CD4-positive, alpha-beta T cell (primary cell): Measurements from ENCODE around the gene ALS2CL. TPM values are rescaled to one million over a fixed set of nuclear protein-coding genes. Genes with fewer than 3 reads are reported as not detected.
A peak's percentile ranks its signal among the peaks of the same experiment; 100 is the strongest.

ENCODE experiments used
- ATAC-seq: fragments of 200-7000 bp; cut with Tn5 transposase; one replicate; pipeline ENCODE4 v1.10.0; 2022; ENCODE audit warnings: mild to moderate bottlenecking; ENCODE audit not compliant: poor library complexity
- CTCF ChIA-PET: fragments of 350-600 bp; sonication (Branson Sonifier 250); formaldehyde crosslinking; loops from one replicate; lab custom pipeline; 2021; ENCODE audit warnings: antibody characterized with exemption, inconsistent platforms; lab: Charles Lee
- POLR2A ChIA-PET: fragments of 350-600 bp; sonication (Branson Sonifier 250); formaldehyde crosslinking; loops from one replicate; lab custom pipeline; 2021; ENCODE audit warnings: antibody characterized with exemption, inconsistent platforms; lab: Charles Lee
- DNase-seq, 14 experiments: peaks; one replicate each; pipeline ENCODE4 v3.0.0-alpha.2; 2013 to 2020; ENCODE audit warnings: mixed read lengths in 2 of 14
- H3K27ac ChIP-seq, 2 donors: one replicate each; pipeline versions ENCODE4 v1.5.1 to v1.7.0; 2013; ENCODE audit warnings: low read length in 2 of 2, low read depth in 1 of 2, mild to moderate bottlenecking in 1 of 2
- H3K27me3 ChIP-seq, 2 experiments: 1 replicate in 1 of 2; 2 replicates in 1 of 2; pipeline versions ENCODE4 v1.6.1 to v1.7.0; 2013; ENCODE audit warnings: low read length in 2 of 2, control low read depth in 1 of 2, mild to moderate bottlenecking in 1 of 2, moderate library complexity in 1 of 2; ENCODE audit not compliant: insufficient read depth in 2 of 2, control insufficient read depth in 1 of 2
- H3K36me3 ChIP-seq: one replicate; pipeline ENCODE4 v1.6.1; 2013; ENCODE audit warnings: low read length, control low read depth; ENCODE audit not compliant: insufficient read depth
- H3K4me1 ChIP-seq: one replicate; pipeline ENCODE4 v1.6.1; 2013; ENCODE audit warnings: low read length, control low read depth; ENCODE audit not compliant: insufficient read depth
- H3K4me3 ChIP-seq: one replicate; pipeline ENCODE4 v1.5.1; 2013; ENCODE audit warnings: mild to moderate bottlenecking, low read length, moderate library complexity
- H3K9me3 ChIP-seq, 2 experiments: 1 replicate in 1 of 2; 2 replicates in 1 of 2; pipeline versions ENCODE4 v1.6.1 to v1.7.0; 2013; ENCODE audit warnings: low read length in 2 of 2, mild to moderate bottlenecking in 2 of 2, control low read depth in 1 of 2, moderate library complexity in 1 of 2; ENCODE audit not compliant: control insufficient read depth in 1 of 2, insufficient read depth in 1 of 2
- H3K27ac Mint-ChIP-seq: one replicate; pipeline ENCODE4 v1.8.0; 2020; ENCODE audit warnings: mixed read lengths
- H3K27me3 Mint-ChIP-seq: one replicate; pipeline ENCODE4 v1.8.0; 2021; ENCODE audit warnings: mixed read lengths
- H3K36me3 Mint-ChIP-seq: one replicate; pipeline ENCODE4 v1.8.0; 2021; ENCODE audit warnings: low read depth, mixed read lengths
- H3K4me1 Mint-ChIP-seq: one replicate; pipeline ENCODE4 v1.8.0; 2021; ENCODE audit warnings: low read depth, mixed read lengths
- H3K4me3 Mint-ChIP-seq: one replicate; pipeline ENCODE4 v1.8.0; 2020; ENCODE audit warnings: mild to moderate bottlenecking, mixed read lengths
- H3K9me3 Mint-ChIP-seq: one replicate; pipeline ENCODE4 v1.8.0; 2020; ENCODE audit warnings: mixed read lengths
- intact Hi-C, 2 experiments: fragments of 100-400 bp; cut with DNase I in 1 of 2; cut with micrococcal nuclease in 1 of 2; formaldehyde crosslinking; loops; one replicate each; pipeline versions ENCODE4 v1.15.1 to v1.9.0; 2023 to 2025; cut with DNase I, micrococcal nuclease
- total RNA-seq, 174 experiments: library from RNA in 2 of 174; stranded (reverse) in 2 of 174; gene quantifications; one replicate each; pipeline ENCODE4 v1.2.3 and lab custom pipeline; 2021 to 2026
- TF ChIP-seq, protein P1 (sequence below): fragments of 200-600 bp; IDR thresholded peaks from one replicate; pipeline ENCODE4 v1.8.0; 2022; ENCODE audit warnings: antibody characterized with exemption, mild to moderate bottlenecking

ALS2CL gene
- total RNA-seq, 2 experiments from 2014 or later, result 45.8 to 47.6 TPM

DNA sequence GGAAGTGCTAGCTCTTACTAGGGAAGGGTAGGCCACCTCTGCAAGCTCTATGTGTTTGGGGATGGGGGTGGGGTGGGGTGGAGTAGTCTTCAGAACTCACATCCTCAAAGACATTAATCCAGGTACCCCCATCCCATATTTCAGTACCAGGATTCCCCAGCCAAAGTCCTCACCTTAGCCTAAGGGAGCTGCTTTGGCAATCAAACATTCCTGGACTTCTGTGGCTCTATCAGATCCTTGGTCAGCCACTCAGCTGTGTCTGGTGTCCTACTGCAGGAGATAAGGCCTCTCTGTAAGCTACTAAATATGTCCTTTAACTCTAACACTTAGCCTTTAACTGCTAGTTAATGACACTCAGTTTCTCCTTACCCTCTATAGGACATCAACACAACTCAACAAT is 54.3 kb downstream of the ALS2CL start:
- ChIA-PET POLR2A (no interaction called here), CTCF (interaction anchor here (1.4 kb wide), 1 partner anchor 10 kb away, joined by 7 read pairs; no protein-coding TSS in a partner anchor)

DNA sequence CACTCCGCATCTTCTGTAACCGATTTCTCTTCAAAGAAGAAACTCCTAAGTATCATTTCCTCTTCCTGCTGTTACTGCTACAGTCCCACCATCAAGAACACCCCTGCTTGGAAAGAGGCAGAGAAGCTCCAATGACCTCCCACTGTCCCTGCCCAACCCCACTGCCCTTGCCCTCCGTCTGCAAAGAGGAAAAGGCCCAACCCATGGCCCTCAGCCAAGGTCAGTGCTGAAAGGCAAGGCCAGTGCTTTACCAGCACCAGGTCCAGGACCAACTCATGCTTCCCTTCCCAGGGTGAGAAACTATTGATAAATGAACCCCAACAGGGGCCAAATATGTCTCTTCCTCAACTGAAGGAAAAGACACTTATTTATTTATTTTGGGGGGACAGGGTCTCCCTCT is 58.6 kb downstream of the ALS2CL start:
- no peak overlapping the region for H3K27ac ChIP-seq
- TF ChIP-seq, protein P1, sequence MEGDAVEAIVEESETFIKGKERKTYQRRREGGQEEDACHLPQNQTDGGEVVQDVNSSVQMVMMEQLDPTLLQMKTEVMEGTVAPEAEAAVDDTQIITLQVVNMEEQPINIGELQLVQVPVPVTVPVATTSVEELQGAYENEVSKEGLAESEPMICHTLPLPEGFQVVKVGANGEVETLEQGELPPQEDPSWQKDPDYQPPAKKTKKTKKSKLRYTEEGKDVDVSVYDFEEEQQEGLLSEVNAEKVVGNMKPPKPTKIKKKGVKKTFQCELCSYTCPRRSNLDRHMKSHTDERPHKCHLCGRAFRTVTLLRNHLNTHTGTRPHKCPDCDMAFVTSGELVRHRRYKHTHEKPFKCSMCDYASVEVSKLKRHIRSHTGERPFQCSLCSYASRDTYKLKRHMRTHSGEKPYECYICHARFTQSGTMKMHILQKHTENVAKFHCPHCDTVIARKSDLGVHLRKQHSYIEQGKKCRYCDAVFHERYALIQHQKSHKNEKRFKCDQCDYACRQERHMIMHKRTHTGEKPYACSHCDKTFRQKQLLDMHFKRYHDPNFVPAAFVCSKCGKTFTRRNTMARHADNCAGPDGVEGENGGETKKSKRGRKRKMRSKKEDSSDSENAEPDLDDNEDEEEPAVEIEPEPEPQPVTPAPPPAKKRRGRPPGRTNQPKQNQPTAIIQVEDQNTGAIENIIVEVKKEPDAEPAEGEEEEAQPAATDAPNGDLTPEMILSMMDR, result no peak
- Mint-ChIP-seq H3K36me3 (no peaks in the 10 kb centered on the region), H3K4me3 (no peak overlapping the region), H3K9me3 (no peaks in the 10 kb centered on the region), H3K27me3 (peaks cover 3% of the 10 kb centered on the region), H3K4me1 (peaks cover 13% of the 10 kb centered on the region), H3K27ac (peak overlapping the region; percentile 39)
- no peaks in the 10 kb centered on the region for H3K36me3 ChIP-seq
- ChIA-PET CTCF (interaction anchor here (1.5 kb wide), 1 partner anchor 146 kb away, joined by 3 read pairs; no protein-coding TSS in a partner anchor), POLR2A (no interaction called here)
- intact Hi-C loops, result loop anchor here in 1 of 2 experiments (5.0 kb wide), 1 partner anchor 73 kb away; no protein-coding TSS in a partner anchor
- no peak for ATAC-seq
- H3K27me3 ChIP-seq, result no peaks in the 10 kb centered on the region
- H3K4me1 ChIP-seq, result peaks cover 13% of the 10 kb centered on the region
- no peak for DNase-seq
- peaks cover 0 to under 1% of the 10 kb centered on the region in 2 experiments for H3K9me3 ChIP-seq
- no peak overlapping the region for H3K4me3 ChIP-seq

More for the DNA sequence above, 54.3 kb downstream of the ALS2CL start:
- H3K9me3 ChIP-seq, result peaks cover 5 to 16% of the 10 kb centered on the region in 2 experiments
- H3K4me3 Mint-ChIP-seq, result no peak overlapping the region
- no peak overlapping the region for H3K27ac Mint-ChIP-seq
- peaks cover 12% of the 10 kb centered on the region for H3K27me3 Mint-ChIP-seq
- H3K4me1 ChIP-seq, result peaks cover 2% of the 10 kb centered on the region
- peaks cover 7% of the 10 kb centered on the region for H3K9me3 Mint-ChIP-seq
- intact Hi-C loops, result no loop called here
- ATAC-seq, result no peak
- no peak overlapping the region for H3K4me3 ChIP-seq
- H3K4me1 Mint-ChIP-seq, result peaks cover 7% of the 10 kb centered on the region
- no peaks in the 10 kb centered on the region for H3K36me3 Mint-ChIP-seq
- no peak overlapping the region for H3K27ac ChIP-seq
- peaks cover 0 to 3% of the 10 kb centered on the region in 2 experiments for H3K27me3 ChIP-seq
- DNase-seq, result no peak
- no peaks in the 10 kb centered on the region for H3K36me3 ChIP-seq
- TF ChIP-seq, protein P1, result no peak

DNA sequence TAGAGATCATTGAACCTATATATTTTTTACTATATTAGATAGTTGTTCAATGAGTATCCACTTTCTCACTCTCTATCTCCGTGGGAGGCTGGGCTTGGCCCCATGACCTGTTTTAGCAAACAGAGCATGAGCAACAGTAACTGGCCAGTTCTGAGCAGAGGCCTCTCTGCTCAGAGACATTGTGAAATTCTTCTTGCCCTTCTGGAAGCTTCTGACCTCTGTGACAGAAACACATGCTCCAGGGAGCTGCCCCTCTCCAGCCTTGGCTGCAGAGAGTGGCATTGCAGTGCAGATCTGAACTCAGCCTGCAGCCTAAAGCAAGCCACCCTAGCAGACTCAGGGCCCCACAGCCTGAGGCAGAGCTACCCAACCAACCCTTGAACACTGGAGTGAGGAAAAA is 60.7 kb downstream of the ALS2CL start:
- Mint-ChIP-seq H3K4me3 (no peak overlapping the region), H3K36me3 (no peaks in the 10 kb centered on the region), H3K27ac (no peak overlapping the region), H3K4me1 (peaks cover 33% of the 10 kb centered on the region), H3K27me3 (peaks cover 3% of the 10 kb centered on the region), H3K9me3 (no peaks in the 10 kb centered on the region)
- Histone ChIP-seq H3K4me3 (no peak overlapping the region), H3K27me3 (no peaks in the 10 kb centered on the region), H3K36me3 (no peaks in the 10 kb centered on the region), H3K4me1 (peaks cover 20% of the 10 kb centered on the region), H3K27ac (no peak overlapping the region), H3K9me3 (no peaks in the 10 kb centered on the region)
- TF ChIP-seq, protein P1, result no peak
- ChIA-PET POLR2A (interaction anchor here (1.2 kb wide), 1 partner anchor 144 kb away, joined by 3 read pairs; no protein-coding TSS in a partner anchor), CTCF (interaction anchor here (2.3 kb wide), 1 partner anchor 144 kb away, joined by 18 read pairs; no protein-coding TSS in a partner anchor)
- ATAC-seq (no peak), DNase-seq (no peak)
- intact Hi-C loops, result loop anchor here in 1 of 2 experiments (5.0 kb wide), 1 partner anchor 70 kb away; no protein-coding TSS in a partner anchor
